B cell (primary cell): ENCODE measurements around the gene PRORP.

Source experiments
- EZH2 ChIP-seq: IDR thresholded peaks from 2 replicates; pipeline ENCODE4 v1.6.1; 2012; ENCODE audit warnings: borderline replicate concordance, low read depth, mild to moderate bottlenecking, moderate library complexity, low read length; ENCODE audit not compliant: insufficient read depth, poor library complexity, severe bottlenecking
- TF ChIP-seq, protein P1 (sequence below): fragments of 200-600 bp; IDR thresholded peaks from one replicate; pipeline ENCODE4 v1.8.0; 2022; ENCODE audit warnings: antibody characterized with exemption, mild to moderate bottlenecking

DNA sequence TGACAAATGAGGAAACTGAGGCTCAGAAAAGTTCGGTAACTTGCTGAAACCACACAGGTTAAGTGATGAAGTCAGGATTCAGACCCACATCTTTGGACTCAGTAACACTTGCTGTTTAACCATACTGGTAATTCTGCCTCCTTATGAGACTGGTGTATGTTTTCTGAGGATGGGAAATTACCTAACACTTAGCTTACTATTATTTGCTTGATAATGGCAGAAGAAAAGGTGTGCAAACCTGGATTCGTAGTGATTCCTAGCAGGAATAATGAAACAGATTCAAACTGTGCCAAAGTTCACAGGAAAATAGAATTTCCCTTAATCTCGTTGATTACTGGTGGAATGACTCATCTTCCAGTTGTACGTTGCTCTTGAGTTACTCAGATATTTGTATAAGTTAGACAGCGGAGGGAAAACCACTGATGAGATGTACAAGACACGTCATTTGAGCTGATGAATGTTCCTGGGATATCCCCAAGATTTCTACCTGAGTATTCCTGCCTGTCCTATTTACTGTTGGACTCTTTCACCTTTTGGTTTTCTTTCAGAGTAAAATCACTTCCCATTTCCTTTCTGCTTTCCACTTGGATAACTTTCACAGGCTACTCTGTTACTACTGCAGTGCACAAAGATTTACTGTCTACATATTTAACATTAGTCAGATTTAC lies 37.5 kb downstream of the PRORP start:
- TF ChIP-seq, protein P1, sequence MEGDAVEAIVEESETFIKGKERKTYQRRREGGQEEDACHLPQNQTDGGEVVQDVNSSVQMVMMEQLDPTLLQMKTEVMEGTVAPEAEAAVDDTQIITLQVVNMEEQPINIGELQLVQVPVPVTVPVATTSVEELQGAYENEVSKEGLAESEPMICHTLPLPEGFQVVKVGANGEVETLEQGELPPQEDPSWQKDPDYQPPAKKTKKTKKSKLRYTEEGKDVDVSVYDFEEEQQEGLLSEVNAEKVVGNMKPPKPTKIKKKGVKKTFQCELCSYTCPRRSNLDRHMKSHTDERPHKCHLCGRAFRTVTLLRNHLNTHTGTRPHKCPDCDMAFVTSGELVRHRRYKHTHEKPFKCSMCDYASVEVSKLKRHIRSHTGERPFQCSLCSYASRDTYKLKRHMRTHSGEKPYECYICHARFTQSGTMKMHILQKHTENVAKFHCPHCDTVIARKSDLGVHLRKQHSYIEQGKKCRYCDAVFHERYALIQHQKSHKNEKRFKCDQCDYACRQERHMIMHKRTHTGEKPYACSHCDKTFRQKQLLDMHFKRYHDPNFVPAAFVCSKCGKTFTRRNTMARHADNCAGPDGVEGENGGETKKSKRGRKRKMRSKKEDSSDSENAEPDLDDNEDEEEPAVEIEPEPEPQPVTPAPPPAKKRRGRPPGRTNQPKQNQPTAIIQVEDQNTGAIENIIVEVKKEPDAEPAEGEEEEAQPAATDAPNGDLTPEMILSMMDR: no peak
- no peak for TF ChIP-seq EZH2
